OCI-LY1 (cell line): ENCODE measurements around the gene ZMYM5.

Experiments
- EZH2 ChIP-seq: fragments of 200-600 bp; sonication (generic), shearing (Covaris generic); IDR thresholded peaks from 2 replicates; pipeline ENCODE4 v1.8.0; 2017; ENCODE audit warnings: borderline replicate concordance, mixed run types, mild to moderate bottlenecking, antibody characterized with exemption, low read length, moderate library complexity, mixed read lengths
- TF ChIP-seq, protein P1 (sequence below): fragments of 200-600 bp; sonication (generic), shearing (Covaris generic); IDR thresholded peaks from 2 replicates; pipeline ENCODE4 v1.5.1; 2017; ENCODE audit warnings: mild to moderate bottlenecking, antibody characterized with exemption, low read length, moderate library complexity, mixed read lengths

GRCh38 chr13:19782049-19782726 lies 81.3 kb downstream of the ZMYM5 start:
- TF ChIP-seq, protein P1, sequence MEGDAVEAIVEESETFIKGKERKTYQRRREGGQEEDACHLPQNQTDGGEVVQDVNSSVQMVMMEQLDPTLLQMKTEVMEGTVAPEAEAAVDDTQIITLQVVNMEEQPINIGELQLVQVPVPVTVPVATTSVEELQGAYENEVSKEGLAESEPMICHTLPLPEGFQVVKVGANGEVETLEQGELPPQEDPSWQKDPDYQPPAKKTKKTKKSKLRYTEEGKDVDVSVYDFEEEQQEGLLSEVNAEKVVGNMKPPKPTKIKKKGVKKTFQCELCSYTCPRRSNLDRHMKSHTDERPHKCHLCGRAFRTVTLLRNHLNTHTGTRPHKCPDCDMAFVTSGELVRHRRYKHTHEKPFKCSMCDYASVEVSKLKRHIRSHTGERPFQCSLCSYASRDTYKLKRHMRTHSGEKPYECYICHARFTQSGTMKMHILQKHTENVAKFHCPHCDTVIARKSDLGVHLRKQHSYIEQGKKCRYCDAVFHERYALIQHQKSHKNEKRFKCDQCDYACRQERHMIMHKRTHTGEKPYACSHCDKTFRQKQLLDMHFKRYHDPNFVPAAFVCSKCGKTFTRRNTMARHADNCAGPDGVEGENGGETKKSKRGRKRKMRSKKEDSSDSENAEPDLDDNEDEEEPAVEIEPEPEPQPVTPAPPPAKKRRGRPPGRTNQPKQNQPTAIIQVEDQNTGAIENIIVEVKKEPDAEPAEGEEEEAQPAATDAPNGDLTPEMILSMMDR: no peak
- TF ChIP-seq EZH2: no peak
